IMR-90 (cell line): ENCODE results near the gene MALAT1. TPM values are rescaled to one million over a fixed set of nuclear protein-coding genes. Genes with fewer than 3 reads are reported as not detected.
A peak's percentile ranks its signal among the peaks of the same experiment; 100 is the strongest.

ENCODE experiments used
- ATAC-seq: fragments of 200-7000 bp; cut with Tn5 transposase; 2 replicates; pipeline ENCODE4 v1.9.1; 2020; ENCODE audit warnings: low read depth, mild to moderate bottlenecking, moderate library complexity
- BruUV-seq: library from RNA; stranded (reverse); fragments of 400-500 nt; replicated peaks from 2 replicates; lab custom pipeline; 2021; lab: Mats Ljungman, UMichigan
- CTCF ChIA-PET: fragments of 300-600 bp; formaldehyde crosslinking; extraction: SDS; loops from one replicate; lab custom pipeline; 2021; ENCODE audit warnings: antibody characterized with exemption; lab: Yijun Ruan, JAX
- POLR2A ChIA-PET: fragments of 300-600 bp; sonication (Branson Sonifier 250); formaldehyde crosslinking; loops from one replicate; lab custom pipeline; 2022; ENCODE audit warnings: antibody characterized with exemption; ENCODE audit not compliant: unreplicated experiment; lab: Charles Lee
- DNase-seq: peaks from one replicate; pipeline ENCODE4 v3.0.0; 2013
- H2AFZ ChIP-seq: replicated peaks from 2 replicates; pipeline ENCODE3; 2013; ENCODE audit warnings: low read length, mild to moderate bottlenecking; ENCODE audit not compliant: poor library complexity
- H2AK5ac ChIP-seq: 2 replicates; pipeline ENCODE4 v1.6.1; 2013; ENCODE audit warnings: low read depth, low read length, inconsistent platforms
- H2AK9ac ChIP-seq: replicated peaks from 2 replicates; pipeline ENCODE3; 2013; ENCODE audit warnings: mild to moderate bottlenecking, low read depth, low read length, moderate library complexity; ENCODE audit not compliant: poor library complexity
- H2BK120ac ChIP-seq: 2 replicates; pipeline ENCODE4 v1.6.1; 2013; ENCODE audit warnings: low read depth, low read length, inconsistent platforms
- H2BK15ac ChIP-seq: 3 replicates; pipeline ENCODE4 v1.6.1; 2013; ENCODE audit warnings: low read depth, low read length, inconsistent platforms
- H2BK20ac ChIP-seq: 2 replicates; pipeline ENCODE4 v1.6.1; 2013; ENCODE audit warnings: low read depth, mild to moderate bottlenecking, inconsistent platforms, low read length, moderate library complexity
- H2BK5ac ChIP-seq: 2 replicates; pipeline ENCODE4 v1.6.1; 2013; ENCODE audit warnings: mild to moderate bottlenecking, low read depth, low read length, inconsistent platforms; ENCODE audit not compliant: poor library complexity, severe bottlenecking
- H3K14ac ChIP-seq: replicated peaks from 2 replicates; pipeline ENCODE4 v1.6.1; 2013; ENCODE audit warnings: low read depth, low read length, inconsistent platforms
- H3K18ac ChIP-seq: 2 replicates; pipeline ENCODE4 v1.6.1; 2013; ENCODE audit warnings: low read depth, low read length, control low read depth
- H3K23ac ChIP-seq: 2 replicates; pipeline ENCODE4 v1.6.1; 2013; ENCODE audit warnings: low read depth, low read length, inconsistent platforms
- H3K27ac ChIP-seq: 2 replicates; pipeline ENCODE4 v1.5.1; 2013; ENCODE audit warnings: mild to moderate bottlenecking, control low read depth, low read length; ENCODE audit not compliant: insufficient read depth
- H3K27me3 ChIP-seq: 2 replicates; pipeline ENCODE4 v1.6.1; 2013; ENCODE audit warnings: low read length; ENCODE audit not compliant: control insufficient read depth, insufficient read depth
- H3K36me3 ChIP-seq: 2 replicates; pipeline ENCODE4 v1.6.1; 2013; ENCODE audit warnings: low read length, mixed read lengths; ENCODE audit not compliant: control insufficient read depth, insufficient read depth
- H3K4ac ChIP-seq: 2 replicates; pipeline ENCODE4 v1.6.1; 2013; ENCODE audit warnings: low read depth, low read length, inconsistent platforms
- H3K4me1 ChIP-seq: 2 replicates; pipeline ENCODE4 v1.6.1; 2013; ENCODE audit warnings: low read length, mixed read lengths; ENCODE audit not compliant: control insufficient read depth, insufficient read depth
- H3K4me2 ChIP-seq: 2 replicates; pipeline ENCODE4 v1.6.1; 2013; ENCODE audit warnings: low read depth, mild to moderate bottlenecking, control low read depth, low read length, moderate library complexity
- H3K4me3 ChIP-seq: 2 replicates; pipeline ENCODE4 v1.5.1; 2013; ENCODE audit warnings: low read depth, mild to moderate bottlenecking, control low read depth, low read length, moderate library complexity; ENCODE audit not compliant: insufficient read depth
- H3K56ac ChIP-seq: 2 replicates; pipeline ENCODE4 v1.6.1; 2013; ENCODE audit warnings: low read length, inconsistent platforms; ENCODE audit not compliant: insufficient read depth; ENCODE audit errors: extremely low read depth
- H3K79me1 ChIP-seq, 2 experiments: 2 replicates each; pipeline ENCODE4 v1.6.1; 2013; ENCODE audit warnings: low read length in 2 of 2, inconsistent platforms in 1 of 2, low read depth in 1 of 2
- H3K9ac ChIP-seq: 2 replicates; pipeline ENCODE4 v1.6.1; 2013; ENCODE audit warnings: low read depth, low read length, control low read depth
- H3K9me1 ChIP-seq: 2 replicates; pipeline ENCODE4 v1.6.1; 2013; ENCODE audit warnings: low read length, inconsistent platforms; ENCODE audit not compliant: insufficient read depth
- H3K9me3 ChIP-seq: 2 replicates; pipeline ENCODE4 v1.6.1; 2013; ENCODE audit warnings: low read length; ENCODE audit not compliant: control insufficient read depth, insufficient read depth
- H4K20me1 ChIP-seq: 2 replicates; pipeline ENCODE4 v1.6.1; 2013; ENCODE audit warnings: low read length, inconsistent platforms; ENCODE audit not compliant: insufficient read depth
- H4K5ac ChIP-seq: 2 replicates; pipeline ENCODE4 v1.6.1; 2013; ENCODE audit warnings: mild to moderate bottlenecking, low read depth, low read length, control low read depth
- H4K8ac ChIP-seq, 2 experiments: 2 replicates each; pipeline ENCODE4 v1.6.1; 2013; ENCODE audit warnings: low read depth in 2 of 2, low read length in 2 of 2, control low read depth in 1 of 2, inconsistent platforms in 1 of 2
- H4K91ac ChIP-seq: 2 replicates; pipeline ENCODE4 v1.6.1; 2013; ENCODE audit warnings: low read depth, low read length, inconsistent platforms; ENCODE audit not compliant: insufficient read depth
- CHD1 ChIP-seq: IDR thresholded peaks from 2 replicates; pipeline ENCODE4 v1.6.1; 2012; ENCODE audit warnings: low read depth, low read length, improper control_type of control experiment
- MAFK ChIP-seq: IDR thresholded peaks from 2 replicates; pipeline ENCODE4 v1.6.1; 2012; ENCODE audit warnings: low read depth, low read length, improper control_type of control experiment
- MAZ ChIP-seq: IDR thresholded peaks from 2 replicates; pipeline ENCODE4 v1.6.1; 2012; ENCODE audit warnings: low read depth, mild to moderate bottlenecking, low read length, improper control_type of control experiment, moderate library complexity, borderline replicate concordance
- NFE2L2 ChIP-seq: fragments of 150-350 bp; IDR thresholded peaks from 2 replicates; pipeline ENCODE4 v1.6.1; 2016; ENCODE audit warnings: low read depth, mild to moderate bottlenecking, low read length
- WGBS, 2 experiments: methylation state at CpG; one replicate each; pipeline versions ENCODE4 v1.1.5 to v1.1.7; 2013; ENCODE audit warnings: missing lambda C conversion rate in 2 of 2; ENCODE audit not compliant: insufficient read length in 1 of 2; ENCODE audit errors: extremely low coverage in 2 of 2; 5-methylcytosine and 5-hydroxymethylcytosine counted together
- dilution Hi-C: fragments of 300-500 bp; cut with HindIII; formaldehyde crosslinking; loops from one replicate; pipeline ENCODE4 v1.14.3; 2018; ENCODE audit warnings: low sequenced_read_pairs; ENCODE audit not compliant: unreplicated experiment
- in situ Hi-C: fragments of 300-500 bp; cut with MboI; formaldehyde crosslinking; loops from 3 replicates; pipeline ENCODE4 v1.14.3; 2019; ENCODE audit warnings: low sequenced_read_pairs, inconsistent platforms, mixed read lengths
- intact Hi-C: fragments of 100-400 bp; cut with micrococcal nuclease; formaldehyde crosslinking; loops from 2 replicates; pipeline ENCODE4 v1.10.0; 2022
- polyA plus RNA-seq, 3 experiments: library from polyadenylated mRNA; depleted of rRNA; stranded (reverse); fragments of >200 nt; gene quantifications; 2 replicates each; pipeline ENCODE4 v1.2.3, GENCODE V29; 2012; ENCODE audit warnings: low replicate concordance in 1 of 3
- total RNA-seq: library from RNA; depleted of rRNA; stranded (reverse); fragments of >200 nt; gene quantifications from 2 replicates; pipeline ENCODE4 v1.2.3, GENCODE V29; 2012
- TF ChIP-seq, protein P1 (sequence below): conservative IDR thresholded peaks from 2 replicates; pipeline ENCODE4 v1.5.1; 2012; ENCODE audit warnings: mild to moderate bottlenecking, low read depth, low read length, improper control_type of control experiment

Gene MALAT1
- total and polyA plus RNA-seq, 2 of the 4 experiments (the other 2 are of a cell fraction), result 636 to 3,569 TPM

DNA sequence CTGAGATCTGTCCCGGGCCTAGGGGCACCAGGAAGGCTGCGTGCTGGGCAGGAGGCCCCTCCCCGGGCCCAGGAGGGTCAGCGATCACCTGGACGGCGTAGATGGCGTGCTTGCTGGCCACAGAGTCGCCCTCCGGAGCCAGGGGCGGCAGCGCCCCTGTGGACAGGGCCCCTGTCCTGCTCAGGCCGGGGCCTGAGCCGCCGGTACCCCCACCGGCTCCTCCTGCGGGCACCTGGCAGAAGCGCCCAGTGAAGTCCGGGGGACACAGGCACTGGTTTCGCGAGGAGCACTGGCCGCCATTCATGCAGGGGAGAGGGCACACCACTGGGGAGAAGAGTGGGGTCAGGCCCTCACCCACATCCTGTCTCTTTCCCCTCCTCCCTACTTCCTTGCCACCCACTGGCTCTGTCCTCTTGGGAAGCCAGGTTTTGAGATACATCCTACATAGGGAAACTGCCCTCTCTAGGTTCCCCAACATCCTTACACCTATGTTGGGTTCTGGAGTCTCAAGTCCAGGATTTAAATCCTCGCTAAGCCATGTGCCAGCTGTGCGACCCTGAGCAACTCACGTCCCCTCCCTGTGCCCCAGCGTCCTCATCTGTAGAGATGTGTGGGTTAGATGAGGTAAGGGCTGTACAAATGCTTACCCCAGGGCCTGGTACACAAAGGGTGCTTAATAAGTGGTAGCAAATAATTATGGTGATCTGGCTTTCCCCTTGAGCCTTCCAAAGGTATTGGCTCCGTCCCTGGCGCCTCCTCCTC is 55.4 kb downstream of the MALAT1 start:
- no peak overlapping the region for H4K8ac ChIP-seq
- H2BK120ac ChIP-seq, result no peak overlapping the region
- intact Hi-C loops, result no loop called here
- H2BK15ac ChIP-seq, result no peak overlapping the region
- H2BK5ac ChIP-seq, result peak overlapping the region; percentile 18
- in situ Hi-C loops, result no loop called here
- no peak overlapping the region; the same call in 1 of the 2 replicates for H3K23ac ChIP-seq
- no peak overlapping the region for H3K4me2 ChIP-seq
- peaks cover 19% of the 10 kb centered on the region; the same call in 1 of the 2 replicates for H3K36me3 ChIP-seq
- CTCF ChIA-PET, result no interaction called here
- no peak overlapping the region for H4K5ac ChIP-seq
- peak overlapping the region; percentile 70 for H2AK5ac ChIP-seq
- H3K4me3 ChIP-seq, result no peak overlapping the region
- H2BK20ac ChIP-seq, result no peak overlapping the region
- H4K91ac ChIP-seq, result no peak overlapping the region; the same call in 1 of the 2 replicates
- H3K9me1 ChIP-seq, result peaks cover 11% of the 10 kb centered on the region
- dilution Hi-C loops, result no loop called here
- BruUV-seq, result no TSS peak
- no peak overlapping the region for H3K27ac ChIP-seq
- POLR2A ChIA-PET, result no interaction called here
- 93% methylated on average over 11 of the region's 27 CpGs; no CpG with 5 or more reads in 1 of the 2 experiments for WGBS, 2 experiments
- no peak for ATAC-seq
- H2AK9ac ChIP-seq, result no peak overlapping the region
- no peak overlapping the region for H3K9ac ChIP-seq
- no peaks in the 10 kb centered on the region for H3K27me3 ChIP-seq
- H4K20me1 ChIP-seq, result peaks cover 15% of the 10 kb centered on the region
- no peak overlapping the region for H3K56ac ChIP-seq
- H2AFZ ChIP-seq, result peak overlapping the region; percentile 32
- H3K4me1 ChIP-seq, result peaks cover 27% of the 10 kb centered on the region
- TF ChIP-seq, protein P1, sequence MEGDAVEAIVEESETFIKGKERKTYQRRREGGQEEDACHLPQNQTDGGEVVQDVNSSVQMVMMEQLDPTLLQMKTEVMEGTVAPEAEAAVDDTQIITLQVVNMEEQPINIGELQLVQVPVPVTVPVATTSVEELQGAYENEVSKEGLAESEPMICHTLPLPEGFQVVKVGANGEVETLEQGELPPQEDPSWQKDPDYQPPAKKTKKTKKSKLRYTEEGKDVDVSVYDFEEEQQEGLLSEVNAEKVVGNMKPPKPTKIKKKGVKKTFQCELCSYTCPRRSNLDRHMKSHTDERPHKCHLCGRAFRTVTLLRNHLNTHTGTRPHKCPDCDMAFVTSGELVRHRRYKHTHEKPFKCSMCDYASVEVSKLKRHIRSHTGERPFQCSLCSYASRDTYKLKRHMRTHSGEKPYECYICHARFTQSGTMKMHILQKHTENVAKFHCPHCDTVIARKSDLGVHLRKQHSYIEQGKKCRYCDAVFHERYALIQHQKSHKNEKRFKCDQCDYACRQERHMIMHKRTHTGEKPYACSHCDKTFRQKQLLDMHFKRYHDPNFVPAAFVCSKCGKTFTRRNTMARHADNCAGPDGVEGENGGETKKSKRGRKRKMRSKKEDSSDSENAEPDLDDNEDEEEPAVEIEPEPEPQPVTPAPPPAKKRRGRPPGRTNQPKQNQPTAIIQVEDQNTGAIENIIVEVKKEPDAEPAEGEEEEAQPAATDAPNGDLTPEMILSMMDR, result no peak
- TF ChIP-seq NFE2L2, result no peak
- TF ChIP-seq CHD1, result no peak
- TF ChIP-seq MAZ, result no peak
- no peak for TF ChIP-seq MAFK
- no peaks in the 10 kb centered on the region for H3K9me3 ChIP-seq
- H3K18ac ChIP-seq, result no peak overlapping the region
- H3K79me1 ChIP-seq, result peaks cover 16 to 42% of the 10 kb centered on the region in 2 experiments
- DNase-seq, result no peak
- peak overlapping the region; percentile 44; the same call in 1 of the 2 replicates for H3K4ac ChIP-seq
- H3K14ac ChIP-seq, result no peak overlapping the region
